Body of pancreas (tissue), 4 donors: ENCODE measurements around the gene DARS1. TPM values are rescaled to one million over a fixed set of nuclear protein-coding genes. Genes with fewer than 3 reads are reported as not detected.
A peak's percentile ranks its signal among the peaks of the same experiment; 100 is the strongest.

ENCODE experiments used
- ATAC-seq: fragments of 150-250 bp; one replicate; pipeline ENCODE4 v1.9.1; 2016
- DNase-seq, 4 donors: peaks; one replicate each; pipeline ENCODE4 v3.0.0-alpha.2; 2019
- H3K27ac ChIP-seq, 4 donors: fragments of 200-600 bp; sonication (generic); 1 replicate in 3 of 4; 2 replicates in 1 of 4; pipeline versions ENCODE4 v1.5.1 to v1.6.1; 2016 to 2019; ENCODE audit warnings: mild to moderate bottlenecking in 1 of 4, mixed read lengths in 1 of 4, moderate library complexity in 1 of 4
- H3K27me3 ChIP-seq, 2 donors: fragments of 200-600 bp; sonication (generic); one replicate each; pipeline ENCODE4 v1.6.0; 2016; ENCODE audit warnings: mild to moderate bottlenecking in 1 of 2
- H3K36me3 ChIP-seq, 2 donors: fragments of 200-600 bp; sonication (generic); replicated peaks in 1 of 2; 2 replicates each; pipeline ENCODE4 v1.5.1; 2016; ENCODE audit warnings: low read depth in 2 of 2; ENCODE audit not compliant: insufficient read depth in 1 of 2
- H3K4me1 ChIP-seq: fragments of 200-600 bp; sonication (generic); one replicate; pipeline ENCODE4 v1.6.0; 2016
- H3K4me3 ChIP-seq, 2 donors: fragments of 200-600 bp; sonication (generic); 1 replicate in 1 of 2; 2 replicates in 1 of 2; pipeline ENCODE4 v1.5.1; 2016 to 2019
- H3K9me3 ChIP-seq, 3 donors: fragments of 200-600 bp; sonication (generic); 1 replicate in 2 of 3; 2 replicates in 1 of 3; pipeline ENCODE4 v1.5.1; 2016
- POLR2A ChIP-seq, 3 donors: fragments of 450-650 bp; IDR thresholded peaks; one replicate each; pipeline ENCODE4 v1.6.1; 2016; ENCODE audit warnings: antibody characterized with exemption in 3 of 3, mild to moderate bottlenecking in 2 of 3
- WGBS, 2 donors: methylation state at CpG; one replicate each; pipeline ENCODE4 v1.1.5; 2017; 5-methylcytosine and 5-hydroxymethylcytosine counted together
- intact Hi-C: fragments of 100-400 bp; cut with DNase I; formaldehyde crosslinking; loops from one replicate; pipeline ENCODE4 v1.15.1; 2023
- total RNA-seq, 2 donors: library from RNA; depleted of rRNA; stranded (reverse); fragments of >200 nt; gene quantifications; one replicate each; pipeline ENCODE4 v1.1.0, GENCODE V29; 2016
- TF ChIP-seq, protein P1 (sequence below), 7 experiments: fragments of 450-650 bp in 4 of 7; fragments of 200-600 bp in 3 of 7; sonication (generic) in 3 of 7; IDR thresholded peaks; one replicate each; pipeline ENCODE4 v1.5.1; 2016 to 2019; ENCODE audit warnings: antibody characterized with exemption in 7 of 7

Gene DARS1
- total RNA-seq, 2 donors from 2014 or later: 22.1 to 29.3 TPM

DNA sequence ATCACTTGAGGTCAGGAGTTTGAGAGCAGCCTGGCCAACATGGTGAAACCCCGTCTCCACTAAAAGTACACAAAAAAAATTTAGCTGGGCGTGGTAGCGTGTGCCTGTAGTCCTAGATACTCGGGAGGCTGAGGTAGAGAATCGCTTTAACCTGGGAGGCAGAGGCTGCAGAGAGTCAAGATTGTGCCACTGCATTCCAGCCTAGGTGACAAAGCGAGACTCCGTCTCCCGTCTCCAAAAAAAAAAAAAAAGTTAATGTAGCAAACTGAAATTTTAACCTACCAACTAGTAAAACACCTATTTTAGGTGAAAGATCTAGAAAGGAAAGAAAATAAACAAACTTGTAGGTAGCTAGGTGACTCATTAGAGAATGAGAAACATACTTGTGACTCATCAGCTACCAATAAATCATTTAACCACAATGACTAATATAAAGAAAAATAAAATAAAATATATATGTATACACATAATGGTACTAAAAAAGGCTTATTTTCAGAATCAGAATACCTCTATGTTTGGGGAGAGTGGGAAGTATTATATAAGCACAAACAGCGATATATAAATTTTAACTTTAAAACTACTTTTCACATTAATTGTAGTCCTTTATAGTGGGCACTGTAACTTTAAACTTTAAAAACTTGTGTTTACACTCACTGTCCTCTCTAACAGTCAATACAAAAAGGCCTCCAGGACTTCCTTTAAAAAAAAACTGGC, 36.6 kb downstream of the DARS1 start:
- DNase-seq: no peak
- WGBS, 2 donors: 83 to 84% methylated on average over 9 of the region's 9 CpGs
- intact Hi-C loops: no loop called here

DNA sequence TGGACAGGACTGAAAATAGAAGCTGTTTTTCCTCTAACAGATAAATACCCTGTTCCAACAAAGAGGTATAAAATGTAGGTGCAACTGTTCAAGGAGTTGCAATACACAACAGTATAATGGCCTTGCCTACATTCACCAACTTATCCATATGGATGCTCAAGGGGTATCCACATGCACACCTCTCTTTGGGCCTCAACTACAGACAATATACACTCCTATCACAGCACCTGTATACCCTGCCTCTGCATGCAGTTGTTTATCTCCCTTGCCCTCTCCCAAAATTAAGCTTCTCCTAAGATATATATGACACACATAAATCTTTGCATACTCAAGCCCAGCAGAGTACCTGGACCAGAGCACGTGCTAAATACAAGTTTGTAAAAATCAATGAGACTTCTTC, 37.3 kb downstream of the DARS1 start:
- no peak for TF ChIP-seq POLR2A (IDR thresholded peaks at IDR 0.05)
- TF ChIP-seq, protein P1, sequence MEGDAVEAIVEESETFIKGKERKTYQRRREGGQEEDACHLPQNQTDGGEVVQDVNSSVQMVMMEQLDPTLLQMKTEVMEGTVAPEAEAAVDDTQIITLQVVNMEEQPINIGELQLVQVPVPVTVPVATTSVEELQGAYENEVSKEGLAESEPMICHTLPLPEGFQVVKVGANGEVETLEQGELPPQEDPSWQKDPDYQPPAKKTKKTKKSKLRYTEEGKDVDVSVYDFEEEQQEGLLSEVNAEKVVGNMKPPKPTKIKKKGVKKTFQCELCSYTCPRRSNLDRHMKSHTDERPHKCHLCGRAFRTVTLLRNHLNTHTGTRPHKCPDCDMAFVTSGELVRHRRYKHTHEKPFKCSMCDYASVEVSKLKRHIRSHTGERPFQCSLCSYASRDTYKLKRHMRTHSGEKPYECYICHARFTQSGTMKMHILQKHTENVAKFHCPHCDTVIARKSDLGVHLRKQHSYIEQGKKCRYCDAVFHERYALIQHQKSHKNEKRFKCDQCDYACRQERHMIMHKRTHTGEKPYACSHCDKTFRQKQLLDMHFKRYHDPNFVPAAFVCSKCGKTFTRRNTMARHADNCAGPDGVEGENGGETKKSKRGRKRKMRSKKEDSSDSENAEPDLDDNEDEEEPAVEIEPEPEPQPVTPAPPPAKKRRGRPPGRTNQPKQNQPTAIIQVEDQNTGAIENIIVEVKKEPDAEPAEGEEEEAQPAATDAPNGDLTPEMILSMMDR (IDR thresholded peaks at IDR 0.05): no peak
- Histone ChIP-seq H3K9me3 (no peaks in the 10 kb centered on the region), H3K27ac (peak overlapping the region in 1 of 4 donors; percentile 40), H3K36me3 (no peaks in the 10 kb centered on the region), H3K4me1 (peaks cover 22% of the 10 kb centered on the region), H3K4me3 (no peak overlapping the region), H3K27me3 (no peaks in the 10 kb centered on the region)
- intact Hi-C loops: no loop called here
- WGBS, 2 donors: 88 to 100% methylated on average over 1 of the region's 1 CpG
- DNase-seq: no peak
- ATAC-seq: no peak

More for the DNA sequence above, 36.6 kb downstream of the DARS1 start:
- ATAC-seq: peak; percentile 67
- Histone ChIP-seq H3K4me1 (peaks cover 22% of the 10 kb centered on the region), H3K27me3 (no peaks in the 10 kb centered on the region), H3K4me3 (no peak overlapping the region), H3K27ac (peak overlapping the region in 1 of 4 donors; percentile 40), H3K36me3 (no peaks in the 10 kb centered on the region), H3K9me3 (no peaks in the 10 kb centered on the region)
- TF ChIP-seq, protein P1 (IDR thresholded peaks at IDR 0.05): no peak
- no peak for TF ChIP-seq POLR2A (IDR thresholded peaks at IDR 0.05)

DNA sequence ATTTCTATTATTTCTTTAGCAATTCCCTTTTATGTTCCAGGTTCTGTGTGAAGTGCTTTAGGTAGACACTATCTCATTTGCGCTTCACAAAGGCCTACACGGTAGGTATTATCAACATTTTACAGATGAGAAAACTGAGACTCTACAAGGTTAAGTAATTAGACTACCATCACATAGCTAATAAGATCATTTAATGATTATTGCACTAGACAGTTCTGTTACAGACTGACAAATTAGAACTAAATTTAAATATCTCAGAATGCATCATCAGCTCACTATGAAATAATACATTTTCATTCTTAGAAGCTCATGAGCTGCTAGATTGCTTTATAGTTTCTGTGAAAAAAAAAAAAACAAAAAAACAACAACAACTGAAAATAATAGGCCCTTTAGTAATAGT, 37.9 kb downstream of the DARS1 start:
- Histone ChIP-seq H3K27ac (no peak overlapping the region), H3K4me1 (peaks cover 22% of the 10 kb centered on the region), H3K4me3 (no peak overlapping the region), H3K36me3 (peaks cover 0 to 3% of the 10 kb centered on the region in 2 donors), H3K27me3 (no peaks in the 10 kb centered on the region), H3K9me3 (no peaks in the 10 kb centered on the region)
- DNase-seq (no peak), ATAC-seq (no peak)
- no peak for TF ChIP-seq POLR2A (IDR thresholded peaks at IDR 0.05)
- TF ChIP-seq, protein P1 (IDR thresholded peaks at IDR 0.05): no peak
- intact Hi-C loops: no loop called here
- WGBS, 2 donors: 89 to 90% methylated on average over 2 of the region's 2 CpGs

DNA sequence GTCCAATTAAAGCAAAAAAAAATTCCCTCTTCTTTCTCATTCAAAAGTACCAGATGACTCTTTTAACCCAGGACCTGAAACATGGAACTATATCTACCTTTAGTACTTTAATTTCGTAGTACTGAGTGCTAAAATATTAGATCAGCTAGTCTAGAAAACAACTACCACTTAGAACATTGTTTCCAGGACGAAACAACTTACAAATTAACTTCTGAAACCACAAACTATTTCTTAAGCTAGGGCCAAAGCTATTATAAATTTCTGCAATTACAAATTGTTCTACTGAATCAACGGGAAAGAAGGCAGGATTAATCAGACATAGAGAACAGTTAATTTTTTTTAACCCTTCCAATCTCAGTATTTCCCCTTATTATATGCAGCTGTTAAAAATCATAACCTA, 39.9 kb downstream of the DARS1 start:
- H3K27me3 ChIP-seq: no peaks in the 10 kb centered on the region
- ATAC-seq: no peak

More for the DNA sequence above, 39.9 kb downstream of the DARS1 start:
- intact Hi-C loops: no loop called here
- DNase-seq: no peak
- TF ChIP-seq, protein P1 (IDR thresholded peaks at IDR 0.05): no peak
- no peak for TF ChIP-seq POLR2A (IDR thresholded peaks at IDR 0.05)
- H3K9me3 ChIP-seq: no peaks in the 10 kb centered on the region
- H3K36me3 ChIP-seq: peaks cover 0 to 3% of the 10 kb centered on the region in 2 donors
- peaks cover 22% of the 10 kb centered on the region for H3K4me1 ChIP-seq
- no peak overlapping the region for H3K4me3 ChIP-seq
- 75 to 76% methylated on average over 3 of the region's 3 CpGs for WGBS, 2 donors
- H3K27ac ChIP-seq: no peak overlapping the region
